ENCODE measurements around the gene KRTAP13-2.

Gene KRTAP13-2

DNA sequence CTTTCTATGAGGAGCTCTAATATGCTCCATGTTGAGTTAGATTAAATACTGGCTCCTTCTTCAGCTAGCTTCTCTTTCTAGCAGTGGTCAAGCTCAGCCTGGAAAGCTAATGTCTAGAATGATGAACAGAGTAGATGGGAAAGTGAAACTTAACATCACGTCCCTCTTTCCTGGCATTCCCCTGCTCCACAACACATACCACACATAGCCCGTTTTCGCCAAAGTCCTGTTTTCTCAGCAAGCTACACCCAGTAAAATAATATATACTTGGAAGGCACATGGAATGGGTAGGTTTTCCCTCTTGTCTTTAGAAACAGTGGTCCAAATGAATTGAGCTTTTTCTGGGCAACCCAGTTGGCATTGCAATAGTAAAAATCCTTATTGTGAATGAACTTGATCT is 38.3 kb downstream of the KRTAP13-2 start:
- Histone ChIP-seq H3K27ac (replicated peaks) (no peak overlapping the region), H3K4me3 (replicated peaks; ENCODE audit: insufficient read depth, low read length) (no peak overlapping the region), H3K27me3 (ENCODE audit: insufficient read depth, poor library complexity, severe bottlenecking) (no peaks in the 10 kb centered on the region)
- TF ChIP-seq REST (IDR thresholded peaks at IDR 0.05; ENCODE audit: insufficient replicate concordance, low read depth) (no peak), SPI1 (IDR thresholded peaks at IDR 0.05; ENCODE audit: borderline replicate concordance, low read depth) (no peak)
- DNase-seq (ENCODE audit: low read depth in 1 of 2, low spot score in 1 of 2), result no peak

- Histone ChIP-seq H3K27ac (replicated peaks) (no peak overlapping the region), H3K27me3 (ENCODE audit: insufficient read depth, poor library complexity, severe bottlenecking) (no peaks in the 10 kb centered on the region), H3K4me3 (replicated peaks; ENCODE audit: insufficient read depth, low read length) (no peak overlapping the region)
- DNase-seq (ENCODE audit: low read depth in 1 of 2, low spot score in 1 of 2), result no peak
- TF ChIP-seq GABPA (IDR thresholded peaks at IDR 0.05; ENCODE audit: low read depth), result no peak
- no peak for TF ChIP-seq REST (IDR thresholded peaks at IDR 0.05; ENCODE audit: insufficient replicate concordance, low read depth)
- no peak for TF ChIP-seq SPI1 (IDR thresholded peaks at IDR 0.05; ENCODE audit: borderline replicate concordance, low read depth)
- no peak for TF ChIP-seq POLR2AphosphoS5 (IDR thresholded peaks at IDR 0.05; ENCODE audit: low read depth)
- TF ChIP-seq CTCF (IDR thresholded peaks at IDR 0.05; ENCODE audit: insufficient read depth, low read length), result no peak
Observed at GRCh38 chr21:30332681-30333080, 39.4 kb downstream of the KRTAP13-2 start.

DNA sequence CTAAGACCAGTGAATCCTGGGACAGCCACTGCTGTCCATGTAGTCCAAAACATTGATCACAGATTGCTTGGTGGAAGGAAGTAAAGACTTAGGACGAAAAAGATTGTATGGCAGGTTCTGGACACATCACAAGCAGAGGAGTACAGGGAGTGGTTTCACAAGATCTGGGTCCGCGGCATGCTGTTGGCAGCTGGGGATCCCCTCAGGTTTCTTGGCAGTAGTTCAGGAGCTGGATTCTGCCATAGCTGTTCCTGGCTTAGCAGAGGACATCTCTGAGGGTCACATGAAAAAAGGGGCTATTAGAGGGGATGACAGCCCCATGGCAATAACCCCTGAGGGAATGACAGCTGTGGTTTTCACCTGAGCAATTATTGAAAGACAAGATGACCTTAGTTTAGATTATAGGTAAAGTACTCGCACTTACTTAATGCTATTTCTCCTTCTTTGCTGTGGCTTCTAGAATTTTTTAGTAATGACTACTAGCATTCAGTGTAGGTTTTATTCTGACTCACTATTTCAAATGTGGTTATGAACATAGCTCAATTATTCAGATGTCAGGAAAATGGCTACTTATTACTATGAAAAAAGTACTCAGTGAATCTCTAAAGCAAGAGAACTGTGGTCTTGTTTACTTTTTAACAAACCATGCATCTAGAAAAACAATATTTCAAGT is 42.7 kb downstream of the KRTAP13-2 start:
- Histone ChIP-seq H3K27me3 (ENCODE audit: insufficient read depth, poor library complexity, severe bottlenecking) (no peaks in the 10 kb centered on the region), H3K27ac (replicated peaks) (no peak overlapping the region), H3K4me3 (replicated peaks; ENCODE audit: insufficient read depth, low read length) (no peak overlapping the region)
- no peak for DNase-seq (ENCODE audit: low read depth in 1 of 2, low spot score in 1 of 2)
- no peak for TF ChIP-seq REST (IDR thresholded peaks at IDR 0.05; ENCODE audit: insufficient replicate concordance, low read depth)
- no peak for TF ChIP-seq GABPA (IDR thresholded peaks at IDR 0.05; ENCODE audit: low read depth)
- no peak for TF ChIP-seq SPI1 (IDR thresholded peaks at IDR 0.05; ENCODE audit: borderline replicate concordance, low read depth)
- no peak for TF ChIP-seq POLR2AphosphoS5 (IDR thresholded peaks at IDR 0.05; ENCODE audit: low read depth)
- TF ChIP-seq CTCF (IDR thresholded peaks at IDR 0.05; ENCODE audit: insufficient read depth, low read length), result no peak

All from HL-60 (cell line).